CD14-positive monocyte (primary cell): ENCODE results near the gene HSD3B7. TPM values are rescaled to one million over a fixed set of nuclear protein-coding genes. Genes with fewer than 3 reads are reported as not detected.
A peak's percentile ranks its signal among the peaks of the same experiment; 100 is the strongest.

Experiments
- DNase-seq, 3 donors: peaks; one replicate each; pipeline ENCODE4 v3.0.0-alpha.2; 2011 to 2022
- H2AFZ ChIP-seq: 2 replicates; pipeline ENCODE4 v1.6.0; 2012; ENCODE audit warnings: mild to moderate bottlenecking, low read depth, low read length, inconsistent platforms; ENCODE audit not compliant: insufficient read depth, poor library complexity, severe bottlenecking
- H3K27ac ChIP-seq, 2 donors: 1 replicate in 1 of 2; 2 replicates in 1 of 2; pipeline ENCODE4 v1.5.1; 2012 to 2013; ENCODE audit warnings: low read length in 2 of 2, control low read depth in 1 of 2, inconsistent platforms in 1 of 2, low read depth in 1 of 2, mild to moderate bottlenecking in 1 of 2
- H3K27me3 ChIP-seq, 2 donors: one replicate each; pipeline versions ENCODE4 v1.6.0 to v1.6.1; 2011 to 2013; ENCODE audit warnings: low read length in 2 of 2; ENCODE audit not compliant: control insufficient read depth in 2 of 2, insufficient read depth in 2 of 2
- H3K36me3 ChIP-seq, 2 donors: replicated peaks in 1 of 2; 1 replicate in 1 of 2; 2 replicates in 1 of 2; pipeline versions ENCODE4 v1.5.1 to v1.6.1; 2012 to 2013; ENCODE audit warnings: low read length in 2 of 2, control low read depth in 1 of 2, inconsistent platforms in 1 of 2, mild to moderate bottlenecking in 1 of 2; ENCODE audit not compliant: insufficient read depth in 2 of 2, control insufficient read depth in 1 of 2
- H3K4me1 ChIP-seq, 2 donors: 1 replicate in 1 of 2; 2 replicates in 1 of 2; pipeline versions ENCODE4 v1.5.1 to v1.6.1; 2012 to 2013; ENCODE audit warnings: low read length in 2 of 2, control low read depth in 1 of 2, inconsistent platforms in 1 of 2, mild to moderate bottlenecking in 1 of 2, moderate library complexity in 1 of 2; ENCODE audit not compliant: insufficient read depth in 2 of 2, control insufficient read depth in 1 of 2
- H3K4me2 ChIP-seq: replicated peaks from 2 replicates; pipeline ENCODE3; 2012; ENCODE audit warnings: low read length, moderate library complexity, mild to moderate bottlenecking; ENCODE audit not compliant: poor library complexity, severe bottlenecking; ENCODE audit errors: extremely low read depth
- H3K4me3 ChIP-seq, 3 experiments: fragments of 200-600 bp in 1 of 3; sonication (generic) in 1 of 3; replicated peaks in 1 of 3; 1 replicate in 2 of 3; 2 replicates in 1 of 3; pipeline ENCODE4 v1.5.1; 2011 to 2013; ENCODE audit warnings: low read length in 3 of 3, mild to moderate bottlenecking in 3 of 3, control low read depth in 2 of 3, low read depth in 2 of 3, inconsistent platforms in 1 of 3, moderate library complexity in 1 of 3
- H3K79me2 ChIP-seq: 2 replicates; pipeline ENCODE4 v1.6.0; 2012; ENCODE audit warnings: mild to moderate bottlenecking, control low read depth, inconsistent platforms, low read length, moderate library complexity; ENCODE audit not compliant: insufficient read depth
- H3K9ac ChIP-seq: 2 replicates; pipeline ENCODE4 v1.6.0; 2017; ENCODE audit warnings: low read length, mild to moderate bottlenecking; ENCODE audit not compliant: insufficient read depth, poor library complexity, severe bottlenecking
- H3K9me3 ChIP-seq, 2 donors: replicated peaks in 1 of 2; 1 replicate in 1 of 2; 2 replicates in 1 of 2; pipeline versions ENCODE4 v1.5.1 to v1.6.1; 2012 to 2013; ENCODE audit warnings: low read length in 2 of 2, control low read depth in 1 of 2; ENCODE audit not compliant: control insufficient read depth in 1 of 2, insufficient read depth in 1 of 2
- H4K20me1 ChIP-seq: 2 replicates; pipeline ENCODE4 v1.6.0; 2012; ENCODE audit warnings: mild to moderate bottlenecking, low read length, control low read depth, moderate library complexity; ENCODE audit not compliant: insufficient read depth
- H3K27ac Mint-ChIP-seq, 7 donors: one replicate each; pipeline ENCODE4 v1.8.0; 2020; ENCODE audit warnings: mild to moderate bottlenecking in 7 of 7, mixed read lengths in 7 of 7, moderate library complexity in 6 of 7, inconsistent platforms in 2 of 7
- H3K27me3 Mint-ChIP-seq, 3 donors: one replicate each; pipeline ENCODE4 v1.8.0; 2021 to 2022; ENCODE audit warnings: low read depth in 3 of 3, mild to moderate bottlenecking in 3 of 3, mixed read lengths in 3 of 3, moderate library complexity in 3 of 3, inconsistent platforms in 1 of 3
- H3K36me3 Mint-ChIP-seq, 2 donors: one replicate each; pipeline ENCODE4 v1.8.0; 2020; ENCODE audit warnings: mixed read lengths in 2 of 2, inconsistent platforms in 1 of 2, mild to moderate bottlenecking in 1 of 2
- H3K4me1 Mint-ChIP-seq: one replicate; pipeline ENCODE4 v1.8.0; 2020; ENCODE audit warnings: mild to moderate bottlenecking, mixed read lengths
- H3K4me3 Mint-ChIP-seq, 2 donors: one replicate each; pipeline ENCODE4 v1.8.0; 2020; ENCODE audit warnings: mild to moderate bottlenecking in 2 of 2, mixed read lengths in 2 of 2, moderate library complexity in 1 of 2
- H3K9me3 Mint-ChIP-seq, 7 donors: one replicate each; pipeline ENCODE4 v1.8.0; 2020 to 2022; ENCODE audit warnings: mixed read lengths in 7 of 7, mild to moderate bottlenecking in 6 of 7, moderate library complexity in 6 of 7, inconsistent platforms in 2 of 7
- CTCF ChIP-seq: fragments of 200-600 bp; IDR thresholded peaks from one replicate; pipeline ENCODE4 v1.8.0; 2022; ENCODE audit warnings: antibody characterized with exemption, mild to moderate bottlenecking
- WGBS: methylation state at CpG from one replicate; pipeline ENCODE4 v1.1.5; 2013; ENCODE audit warnings: missing lambda C conversion rate; ENCODE audit not compliant: insufficient coverage; 5-methylcytosine and 5-hydroxymethylcytosine counted together
- intact Hi-C, 2 donors: fragments of 100-400 bp; cut with micrococcal nuclease; formaldehyde crosslinking; loops; one replicate each; pipeline versions ENCODE4 v1.15.0 to v1.15.1; 2023
- polyA plus RNA-seq, 3 donors: library from polyadenylated mRNA; depleted of rRNA in 1 of 3; unstranded in 2 of 3; stranded (reverse) in 1 of 3; fragments of 300-500 nt in 2 of 3; fragments of >200 nt in 1 of 3; fragmentation: Illumina TruSeq in 2 of 3; gene quantifications; 1 replicate in 2 of 3; 2 replicates in 1 of 3; pipeline ENCODE4 v1.2.3, GENCODE V29; 2012 to 2021

Gene HSD3B7
- polyA plus RNA-seq, 3 donors: 0.89 to 4.3 (median 2.7) TPM

DNA sequence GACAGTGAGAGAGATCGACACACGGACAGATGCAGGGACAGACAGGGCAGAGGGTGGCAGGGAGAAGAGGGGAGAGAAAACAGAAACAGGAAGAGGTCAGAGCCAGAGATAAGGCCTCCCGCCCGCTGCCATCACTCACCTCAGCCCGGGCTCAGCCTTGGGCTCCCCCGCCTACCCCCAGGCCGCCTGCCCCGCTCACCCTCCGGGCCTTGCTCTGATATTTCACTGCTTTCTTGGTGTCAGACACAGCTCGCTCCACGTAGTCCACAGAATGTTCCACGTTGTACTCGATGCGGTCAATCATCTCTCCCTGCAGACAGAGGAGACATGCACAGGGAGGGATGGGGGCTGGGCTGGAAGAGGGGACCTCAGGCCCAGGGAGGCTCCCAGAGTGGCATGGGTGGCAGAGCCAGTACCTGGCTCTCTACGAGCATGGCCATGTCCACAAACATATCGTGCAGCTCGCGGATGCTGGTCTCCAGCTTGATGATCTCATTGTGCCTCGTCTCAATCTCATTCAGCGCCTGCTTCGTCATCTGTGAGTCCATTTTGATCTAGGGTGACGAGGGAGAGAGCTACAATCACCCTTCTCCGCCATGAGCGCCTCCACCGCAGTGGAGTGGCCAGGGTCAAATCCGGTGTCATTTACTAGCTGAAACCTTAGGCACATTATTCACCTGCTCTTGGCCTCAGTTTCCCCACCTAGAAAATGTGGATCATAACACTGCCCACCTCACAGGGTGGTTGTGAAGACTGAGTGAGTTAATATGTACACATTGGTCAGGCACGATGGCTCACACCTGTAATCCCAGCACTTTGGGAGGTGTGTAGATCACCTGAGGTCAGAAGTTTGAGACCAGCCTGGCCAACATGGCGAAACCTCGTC, 8.2 kb downstream of the HSD3B7 start:
- Histone ChIP-seq H2AFZ (peak overlapping the region; percentile 53), H3K27ac (no peak overlapping the region), H3K9me3 (no peaks in the 10 kb centered on the region), H3K4me2 (no peak overlapping the region), H3K9ac (peak overlapping the region; percentile 27), H3K79me2 (no peaks in the 10 kb centered on the region), H4K20me1 (no peaks in the 10 kb centered on the region), H3K27me3 (peaks cover 0 to 3% of the 10 kb centered on the region in 2 donors), H3K36me3 (no peaks in the 10 kb centered on the region), H3K4me3 (no peak overlapping the region), H3K4me1 (peaks cover 20 to 30% of the 10 kb centered on the region in 2 donors)
- TF ChIP-seq CTCF: no peak
- intact Hi-C loops: loop anchor here in 1 of 2 donors (5.0 to 10.0 kb wide), 2 partner anchors 39 to 152 kb away; partner anchors contain the start of gene STX4
- no peak overlapping the region for H3K4me3 Mint-ChIP-seq
- peaks cover 25% of the 10 kb centered on the region for H3K4me1 Mint-ChIP-seq
- peaks cover 0 to 11% (median 4%) of the 10 kb centered on the region in 3 donors for H3K27me3 Mint-ChIP-seq
- H3K36me3 Mint-ChIP-seq: no peaks in the 10 kb centered on the region
- no peaks in the 10 kb centered on the region for H3K9me3 Mint-ChIP-seq
- DNase-seq: no peak
- 59% methylated on average over 19 of the region's 29 CpGs for WGBS
- peak overlapping the region in 2 of 7 donors; percentile 62 to 85 for H3K27ac Mint-ChIP-seq

DNA sequence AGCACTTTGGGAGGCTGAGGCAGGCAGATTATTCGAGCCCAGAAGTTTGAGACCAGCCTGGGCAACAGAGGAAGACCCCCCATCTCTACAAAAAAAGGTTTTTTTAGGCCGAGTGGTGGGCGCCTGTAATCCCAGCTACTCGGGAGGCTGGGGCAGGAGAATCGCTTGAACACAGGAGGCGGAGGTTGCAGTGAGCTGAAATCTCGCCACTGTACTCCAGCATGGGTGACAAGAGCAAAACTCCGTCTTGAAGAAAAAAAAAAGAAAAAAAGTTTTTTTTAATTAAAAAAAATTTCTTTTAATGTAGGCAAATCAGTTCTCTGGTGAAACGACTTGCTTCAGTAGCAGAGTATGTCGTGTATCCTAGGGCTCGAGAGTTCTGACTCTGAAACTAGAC, 10.9 kb downstream of the HSD3B7 start:
- no peak for TF ChIP-seq CTCF
- Mint-ChIP-seq H3K36me3 (no peaks in the 10 kb centered on the region), H3K27me3 (peaks cover 1 to 14% (median 4%) of the 10 kb centered on the region in 3 donors), H3K9me3 (no peaks in the 10 kb centered on the region), H3K4me1 (peaks cover 29% of the 10 kb centered on the region), H3K4me3 (no peak overlapping the region), H3K27ac (peak overlapping the region in 3 of 7 donors; percentile 2 to 46 (median 41))
- Histone ChIP-seq H3K27ac (no peak overlapping the region), H3K9me3 (no peaks in the 10 kb centered on the region), H3K4me1 (peaks cover 24 to 31% of the 10 kb centered on the region in 2 donors), H3K27me3 (peaks cover 0 to 3% of the 10 kb centered on the region in 2 donors), H4K20me1 (no peaks in the 10 kb centered on the region), H3K4me2 (no peak overlapping the region), H2AFZ (peak overlapping the region; percentile 93), H3K4me3 (no peak overlapping the region), H3K9ac (no peak overlapping the region), H3K79me2 (no peaks in the 10 kb centered on the region), H3K36me3 (no peaks in the 10 kb centered on the region)
- intact Hi-C loops: loop anchor here (5.0 to 10.0 kb wide), 3 partner anchors 36 to 184 kb away; partner anchors contain the start of gene STX4 (in 1 of the 2)
- no peak for DNase-seq
- WGBS: 89% methylated on average over 8 of the region's 11 CpGs
